Sigmoid colon (tissue), 7 donors: ENCODE results near the gene DNAH5. TPM values are rescaled to one million over a fixed set of nuclear protein-coding genes. Genes with fewer than 3 reads are reported as not detected.

ENCODE experiments used
- DNase-seq: peaks from one replicate; pipeline ENCODE4 v3.0.0-alpha.2; 2019
- H3K27ac ChIP-seq, 4 donors: fragments of 200-600 bp; sonication (generic); one replicate each; pipeline ENCODE4 v1.5.1; 2016 to 2019; ENCODE audit warnings: mild to moderate bottlenecking in 1 of 4
- H3K27me3 ChIP-seq, 3 donors: fragments of 200-600 bp; sonication (generic); one replicate each; pipeline ENCODE4 v1.5.1; 2019; ENCODE audit warnings: mild to moderate bottlenecking in 1 of 3
- H3K36me3 ChIP-seq, 4 donors: fragments of 200-600 bp; sonication (generic); one replicate each; pipeline ENCODE4 v1.5.1; 2016 to 2019
- H3K4me1 ChIP-seq, 4 donors: fragments of 200-600 bp; sonication (generic); one replicate each; pipeline ENCODE4 v1.5.1; 2017 to 2019
- H3K4me3 ChIP-seq, 4 donors: fragments of 200-600 bp; sonication (generic); one replicate each; pipeline ENCODE4 v1.5.1; 2017 to 2019; ENCODE audit warnings: mild to moderate bottlenecking in 2 of 4, moderate library complexity in 1 of 4
- H3K9me3 ChIP-seq, 4 donors: fragments of 200-600 bp in 3 of 4; sonication (generic) in 3 of 4; one replicate each; pipeline versions ENCODE4 v1.5.1 to v1.6.1; 2013 to 2019
- EP300 ChIP-seq, 4 donors: sonication (generic); formaldehyde crosslinking; IDR thresholded peaks; one replicate each; pipeline ENCODE4 v1.6.1; 2017; ENCODE audit warnings: antibody characterized with exemption in 4 of 4
- POLR2A ChIP-seq, 2 donors: fragments of 450-650 bp; IDR thresholded peaks; one replicate each; pipeline ENCODE4 v1.6.1; 2016; ENCODE audit warnings: antibody characterized with exemption in 2 of 2, mild to moderate bottlenecking in 2 of 2, moderate library complexity in 2 of 2
- POLR2AphosphoS5 ChIP-seq, 4 donors: sonication (generic); formaldehyde crosslinking; IDR thresholded peaks; one replicate each; pipeline ENCODE4 v1.6.1; 2017; ENCODE audit warnings: antibody characterized with exemption in 4 of 4
- WGBS, 2 donors: extraction: QIAGEN DNeasy Blood & Tissue Kit; methylation state at CpG; one replicate each; pipeline ENCODE4 v1.1.7; 2013; 5-methylcytosine and 5-hydroxymethylcytosine counted together
- intact Hi-C: fragments of 100-400 bp; cut with DNase I; formaldehyde crosslinking; loops from one replicate; pipeline ENCODE4 v1.15.1; 2023
- polyA plus RNA-seq, 3 donors: library from polyadenylated mRNA; stranded (reverse); fragments of 200-250 nt; gene quantifications; one replicate each; pipeline ENCODE4 v1.2.3, GENCODE V29; 2013
- total RNA-seq, 4 donors: library from RNA; depleted of rRNA; stranded (reverse); fragments of >200 nt; gene quantifications; one replicate each; pipeline ENCODE4 v1.1.0, GENCODE V29; 2016
- TF ChIP-seq, protein P1 (sequence below), 4 experiments: fragments of 450-650 bp in 3 of 4; fragments of 200-600 bp in 1 of 4; IDR thresholded peaks; one replicate each; pipeline ENCODE4 v1.5.1; 2016 to 2019; ENCODE audit warnings: antibody characterized with exemption in 4 of 4, mild to moderate bottlenecking in 3 of 4, moderate library complexity in 2 of 4
- donor health status: healthy with polysubstance abuse.
- donor health status: Bipolar disorder and iron deficiency.
- donor health status: healthy.

The DNAH5 gene, protein sequence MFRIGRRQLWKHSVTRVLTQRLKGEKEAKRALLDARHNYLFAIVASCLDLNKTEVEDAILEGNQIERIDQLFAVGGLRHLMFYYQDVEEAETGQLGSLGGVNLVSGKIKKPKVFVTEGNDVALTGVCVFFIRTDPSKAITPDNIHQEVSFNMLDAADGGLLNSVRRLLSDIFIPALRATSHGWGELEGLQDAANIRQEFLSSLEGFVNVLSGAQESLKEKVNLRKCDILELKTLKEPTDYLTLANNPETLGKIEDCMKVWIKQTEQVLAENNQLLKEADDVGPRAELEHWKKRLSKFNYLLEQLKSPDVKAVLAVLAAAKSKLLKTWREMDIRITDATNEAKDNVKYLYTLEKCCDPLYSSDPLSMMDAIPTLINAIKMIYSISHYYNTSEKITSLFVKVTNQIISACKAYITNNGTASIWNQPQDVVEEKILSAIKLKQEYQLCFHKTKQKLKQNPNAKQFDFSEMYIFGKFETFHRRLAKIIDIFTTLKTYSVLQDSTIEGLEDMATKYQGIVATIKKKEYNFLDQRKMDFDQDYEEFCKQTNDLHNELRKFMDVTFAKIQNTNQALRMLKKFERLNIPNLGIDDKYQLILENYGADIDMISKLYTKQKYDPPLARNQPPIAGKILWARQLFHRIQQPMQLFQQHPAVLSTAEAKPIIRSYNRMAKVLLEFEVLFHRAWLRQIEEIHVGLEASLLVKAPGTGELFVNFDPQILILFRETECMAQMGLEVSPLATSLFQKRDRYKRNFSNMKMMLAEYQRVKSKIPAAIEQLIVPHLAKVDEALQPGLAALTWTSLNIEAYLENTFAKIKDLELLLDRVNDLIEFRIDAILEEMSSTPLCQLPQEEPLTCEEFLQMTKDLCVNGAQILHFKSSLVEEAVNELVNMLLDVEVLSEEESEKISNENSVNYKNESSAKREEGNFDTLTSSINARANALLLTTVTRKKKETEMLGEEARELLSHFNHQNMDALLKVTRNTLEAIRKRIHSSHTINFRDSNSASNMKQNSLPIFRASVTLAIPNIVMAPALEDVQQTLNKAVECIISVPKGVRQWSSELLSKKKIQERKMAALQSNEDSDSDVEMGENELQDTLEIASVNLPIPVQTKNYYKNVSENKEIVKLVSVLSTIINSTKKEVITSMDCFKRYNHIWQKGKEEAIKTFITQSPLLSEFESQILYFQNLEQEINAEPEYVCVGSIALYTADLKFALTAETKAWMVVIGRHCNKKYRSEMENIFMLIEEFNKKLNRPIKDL (N-terminal part only)
- total RNA-seq (under 1 TPM; under 0.01 to 0.41 (median 0.26) TPM), polyA plus RNA-seq (under 1 TPM in 1 of 3 donors, not detected in 2; 0.04 TPM)

DNA sequence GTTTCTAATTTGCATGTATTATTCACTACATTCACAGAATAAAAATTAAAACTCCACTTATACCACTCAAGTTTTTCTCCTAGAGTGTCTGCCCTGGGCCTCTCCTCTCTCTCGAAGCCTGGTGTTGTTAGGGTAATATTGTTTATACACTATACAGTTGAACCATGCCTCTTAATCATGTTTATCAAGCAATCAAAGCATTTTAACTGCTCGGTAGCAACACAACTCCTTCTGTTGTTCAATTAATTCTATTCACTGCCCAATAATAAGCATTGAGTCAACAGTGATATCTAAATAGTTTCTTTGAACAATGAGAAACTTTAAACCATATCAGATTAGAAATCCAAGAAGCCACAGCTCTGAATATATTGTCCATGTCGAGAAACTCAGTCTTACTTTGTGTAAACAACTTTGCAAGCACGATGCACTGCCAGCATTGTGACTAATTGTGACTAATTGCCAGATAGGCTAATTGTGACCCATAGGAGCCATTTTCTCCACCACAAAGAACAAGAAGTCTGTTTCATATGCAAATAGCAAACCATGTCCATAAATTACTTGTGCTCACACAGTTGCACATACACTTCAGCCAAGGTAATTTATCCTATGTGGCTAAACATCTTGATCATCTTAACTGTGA is at the start of gene DNAH5:
TSS of gene DNAH5 (minus strand) at position 129 of the 640 bp plus-strand sequence. CDS start 250 bp downstream, outside the sequence.
- intact Hi-C loops, result no loop called here
- TF ChIP-seq, protein P1, sequence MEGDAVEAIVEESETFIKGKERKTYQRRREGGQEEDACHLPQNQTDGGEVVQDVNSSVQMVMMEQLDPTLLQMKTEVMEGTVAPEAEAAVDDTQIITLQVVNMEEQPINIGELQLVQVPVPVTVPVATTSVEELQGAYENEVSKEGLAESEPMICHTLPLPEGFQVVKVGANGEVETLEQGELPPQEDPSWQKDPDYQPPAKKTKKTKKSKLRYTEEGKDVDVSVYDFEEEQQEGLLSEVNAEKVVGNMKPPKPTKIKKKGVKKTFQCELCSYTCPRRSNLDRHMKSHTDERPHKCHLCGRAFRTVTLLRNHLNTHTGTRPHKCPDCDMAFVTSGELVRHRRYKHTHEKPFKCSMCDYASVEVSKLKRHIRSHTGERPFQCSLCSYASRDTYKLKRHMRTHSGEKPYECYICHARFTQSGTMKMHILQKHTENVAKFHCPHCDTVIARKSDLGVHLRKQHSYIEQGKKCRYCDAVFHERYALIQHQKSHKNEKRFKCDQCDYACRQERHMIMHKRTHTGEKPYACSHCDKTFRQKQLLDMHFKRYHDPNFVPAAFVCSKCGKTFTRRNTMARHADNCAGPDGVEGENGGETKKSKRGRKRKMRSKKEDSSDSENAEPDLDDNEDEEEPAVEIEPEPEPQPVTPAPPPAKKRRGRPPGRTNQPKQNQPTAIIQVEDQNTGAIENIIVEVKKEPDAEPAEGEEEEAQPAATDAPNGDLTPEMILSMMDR (IDR thresholded peaks at IDR 0.05), result no peak
- TF ChIP-seq EP300 (IDR thresholded peaks at IDR 0.05), result no peak
- no peak for TF ChIP-seq POLR2AphosphoS5 (IDR thresholded peaks at IDR 0.05)
- TF ChIP-seq POLR2A (IDR thresholded peaks at IDR 0.05), result no peak
- WGBS, 2 donors, result 19 to 54% methylated on average over 4 of the region's 4 CpGs
- DNase-seq, result no peak
- H3K4me1 ChIP-seq, result no peaks in the 10 kb centered on the region
- no peak within 1 kb of the TSS for H3K4me3 ChIP-seq
- H3K27me3 ChIP-seq, result no peaks in the 10 kb centered on the region
- no peaks in the 10 kb centered on the region for H3K9me3 ChIP-seq
- no peak within 1 kb of the TSS for H3K27ac ChIP-seq
- no peaks in the 10 kb centered on the region for H3K36me3 ChIP-seq

DNA sequence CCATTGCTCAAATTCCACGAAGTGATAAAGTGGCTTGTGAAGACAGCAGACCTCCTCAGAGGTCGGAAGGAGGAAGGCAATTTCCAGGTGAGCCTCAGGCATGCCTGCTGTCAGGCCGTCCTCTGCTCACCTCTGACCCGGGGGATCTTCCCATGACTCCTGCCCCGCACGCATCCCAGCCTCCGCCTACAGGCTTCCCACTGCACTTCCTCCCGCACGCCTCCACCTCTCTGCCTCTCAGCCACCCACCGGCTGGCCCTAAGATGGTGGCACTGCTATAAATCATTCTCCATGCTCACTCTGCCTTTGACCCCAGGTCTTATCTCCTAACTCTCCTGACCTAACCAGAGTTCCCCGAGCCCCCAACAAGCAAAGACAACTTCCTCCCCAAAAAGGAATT is 49.4 kb upstream of the DNAH5 start:
- H3K4me3 ChIP-seq, result no peak overlapping the region
- no peak for TF ChIP-seq EP300 (IDR thresholded peaks at IDR 0.05)
- no peak for TF ChIP-seq POLR2AphosphoS5 (IDR thresholded peaks at IDR 0.05)
- no peak for TF ChIP-seq POLR2A (IDR thresholded peaks at IDR 0.05)
- TF ChIP-seq, protein P1 (IDR thresholded peaks at IDR 0.05), result no peak
- H3K36me3 ChIP-seq, result no peaks in the 10 kb centered on the region
- peaks cover 0 to 4% (median 0%) of the 10 kb centered on the region in 4 donors for H3K9me3 ChIP-seq
- 75 to 78% methylated on average over 11 of the region's 11 CpGs for WGBS, 2 donors
- H3K27me3 ChIP-seq, result no peaks in the 10 kb centered on the region
- H3K27ac ChIP-seq, result no peak overlapping the region
- intact Hi-C loops, result loop anchor here (5.0 to 10.0 kb wide), 2 partner anchors 121 to 358 kb away; no protein-coding TSS in a partner anchor
- no peaks in the 10 kb centered on the region for H3K4me1 ChIP-seq
- DNase-seq, result no peak

DNA sequence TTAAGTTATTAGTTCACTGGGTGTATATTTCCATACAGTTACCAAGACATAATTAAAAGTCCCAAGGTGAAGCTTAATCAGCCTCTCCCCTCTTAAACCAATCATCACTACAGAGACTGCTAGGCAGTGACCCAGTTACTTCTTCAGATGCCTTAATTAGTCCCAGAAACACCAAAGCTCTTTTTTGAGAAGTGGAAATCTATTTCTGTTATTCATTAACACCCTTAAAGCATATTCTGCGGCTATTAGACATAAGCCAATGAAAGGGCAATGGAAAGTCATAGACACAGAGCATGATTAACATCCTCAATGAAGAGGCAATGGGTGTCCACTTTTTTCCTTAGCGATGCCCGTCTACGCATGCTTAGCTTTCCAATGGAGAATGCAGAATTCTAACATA is 48.3 kb upstream of the DNAH5 start:
- Histone ChIP-seq H3K36me3 (no peaks in the 10 kb centered on the region), H3K4me3 (no peak overlapping the region), H3K27me3 (no peaks in the 10 kb centered on the region), H3K27ac (no peak overlapping the region), H3K9me3 (no peaks in the 10 kb centered on the region), H3K4me1 (no peaks in the 10 kb centered on the region)
- TF ChIP-seq POLR2A (IDR thresholded peaks at IDR 0.05), result no peak
- no peak for TF ChIP-seq EP300 (IDR thresholded peaks at IDR 0.05)
- TF ChIP-seq POLR2AphosphoS5 (IDR thresholded peaks at IDR 0.05), result no peak
- TF ChIP-seq, protein P1 (IDR thresholded peaks at IDR 0.05), result no peak
- WGBS, 2 donors, result 86 to 94% methylated on average over 4 of the region's 4 CpGs
- intact Hi-C loops, result loop anchor here (5.0 to 10.0 kb wide), 2 partner anchors 122 to 360 kb away; no protein-coding TSS in a partner anchor
- no peak for DNase-seq

DNA sequence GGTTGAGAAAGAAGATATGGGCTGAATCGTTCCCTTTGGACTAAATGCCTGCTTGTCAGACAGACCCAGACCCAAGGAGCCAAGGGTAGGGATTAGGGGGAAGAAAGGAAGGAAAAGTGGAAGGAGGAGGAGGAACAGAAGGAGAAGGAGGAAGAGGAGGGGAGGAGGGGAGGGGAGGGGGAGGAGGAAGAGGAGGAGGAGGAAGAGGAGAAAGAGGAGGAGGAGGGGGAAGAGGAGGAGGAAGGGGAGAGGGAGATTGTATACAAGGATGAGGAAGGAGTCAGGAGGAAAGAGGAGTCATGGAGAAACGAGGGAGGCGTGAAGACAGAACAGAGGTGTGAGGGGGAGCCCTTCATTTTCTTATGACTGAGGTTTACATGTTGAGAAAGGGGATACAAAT is 46.9 kb upstream of the DNAH5 start:
- DNase-seq, result no peak
- no peaks in the 10 kb centered on the region for H3K9me3 ChIP-seq
- no peak overlapping the region for H3K27ac ChIP-seq
- peaks cover 0 to 6% (median 0%) of the 10 kb centered on the region in 3 donors for H3K27me3 ChIP-seq
- no peak overlapping the region for H3K4me3 ChIP-seq
- no peaks in the 10 kb centered on the region for H3K36me3 ChIP-seq
- TF ChIP-seq POLR2A (IDR thresholded peaks at IDR 0.05), result no peak
- TF ChIP-seq, protein P1 (IDR thresholded peaks at IDR 0.05), result no peak
- TF ChIP-seq EP300 (IDR thresholded peaks at IDR 0.05), result no peak
- no peak for TF ChIP-seq POLR2AphosphoS5 (IDR thresholded peaks at IDR 0.05)
- 57 to 60% methylated on average over 3 of the region's 3 CpGs for WGBS, 2 donors
- intact Hi-C loops, result loop anchor here (5.0 to 10.0 kb wide), 2 partner anchors 123 to 361 kb away; no protein-coding TSS in a partner anchor
- no peaks in the 10 kb centered on the region for H3K4me1 ChIP-seq
